NCI-H187 (cell line): ENCODE results near the gene CLEC2B.

Experiments used
- DNase-seq, 2 experiments: peaks; one replicate each; lab custom pipeline; 2025; lab: John Stamatoyannopoulos, UW

Gene CLEC2B

DNA sequence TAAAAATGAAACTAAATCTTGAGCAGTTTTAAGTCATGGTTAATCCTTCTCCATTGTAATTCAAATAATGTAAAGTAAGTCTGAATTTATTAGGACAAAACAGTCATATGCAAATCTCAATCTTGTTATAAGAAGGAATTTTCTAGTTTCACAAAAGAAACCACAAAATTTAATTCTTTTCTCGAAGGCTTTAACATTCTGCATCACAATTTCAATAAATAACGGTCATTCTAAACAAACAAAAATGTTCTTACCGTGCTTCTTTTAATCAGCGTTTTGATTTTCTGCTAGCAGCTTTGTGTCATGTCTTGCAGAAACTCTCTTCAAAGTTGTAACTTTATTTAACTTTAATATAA, 225 bp downstream of the CLEC2B start:
- no peak for DNase-seq

DNA sequence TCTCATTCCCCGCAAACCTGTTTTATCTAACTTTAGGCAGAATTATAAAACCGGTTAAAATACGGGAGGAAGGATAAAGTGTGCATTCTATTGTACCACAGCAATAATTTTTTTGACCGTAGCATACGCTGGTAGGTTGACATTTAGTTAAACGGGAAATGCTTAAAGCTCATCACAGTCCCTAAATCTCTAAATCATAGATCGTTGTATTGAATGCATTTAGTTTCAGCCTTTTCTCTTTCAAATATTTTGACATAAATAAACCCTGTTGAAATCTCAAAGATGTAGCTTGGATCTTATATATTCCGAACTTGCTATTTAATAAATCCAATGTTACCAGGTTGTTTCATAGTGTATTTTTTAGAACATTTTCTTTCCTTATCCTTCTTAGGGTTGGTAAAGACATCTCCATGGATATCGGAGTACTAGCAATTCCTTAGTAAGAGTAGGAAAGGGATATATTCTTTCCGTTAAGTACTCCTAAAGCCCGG, 798 bp downstream of the CLEC2B start:
- no peak for DNase-seq

DNA sequence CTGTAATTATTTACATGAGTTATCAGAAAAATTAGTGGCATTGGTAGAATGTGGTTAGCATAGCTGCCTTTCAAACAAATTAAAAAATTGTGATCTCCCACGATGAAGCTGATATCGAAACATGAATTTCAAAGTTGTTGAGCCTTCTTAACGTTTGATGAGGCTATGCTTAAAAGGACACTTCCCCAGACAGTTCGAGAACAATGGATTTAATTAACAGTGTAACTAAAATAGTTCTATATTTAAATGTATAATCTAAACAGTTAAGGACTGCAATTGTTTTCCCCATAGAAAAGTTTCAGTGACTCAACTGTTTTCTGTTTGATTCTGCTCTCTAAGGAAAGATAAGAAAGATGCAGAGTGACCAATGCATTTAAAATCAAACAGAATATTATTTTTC, 1.6 kb downstream of the CLEC2B start:
- no peak for DNase-seq

DNA sequence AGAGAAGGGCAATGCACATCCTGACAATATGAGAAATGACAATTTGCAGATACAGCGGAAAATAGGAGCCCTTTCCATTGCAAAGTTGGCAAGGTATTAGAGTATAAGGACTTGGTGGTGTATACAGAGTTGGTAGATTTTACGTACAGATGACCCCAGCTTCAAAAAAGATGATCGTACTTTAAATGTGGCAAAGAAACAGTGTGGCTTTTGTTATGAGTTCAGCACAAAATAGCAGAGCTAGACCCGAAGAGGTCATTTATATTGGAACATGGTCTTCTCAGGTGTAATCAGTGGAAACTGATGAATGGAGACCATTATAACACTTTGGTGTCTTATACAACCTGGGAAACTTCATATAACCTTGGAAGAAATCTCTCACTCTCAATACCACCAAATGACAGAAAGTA, 2.3 kb downstream of the CLEC2B start:
- DNase-seq: no peak

DNA sequence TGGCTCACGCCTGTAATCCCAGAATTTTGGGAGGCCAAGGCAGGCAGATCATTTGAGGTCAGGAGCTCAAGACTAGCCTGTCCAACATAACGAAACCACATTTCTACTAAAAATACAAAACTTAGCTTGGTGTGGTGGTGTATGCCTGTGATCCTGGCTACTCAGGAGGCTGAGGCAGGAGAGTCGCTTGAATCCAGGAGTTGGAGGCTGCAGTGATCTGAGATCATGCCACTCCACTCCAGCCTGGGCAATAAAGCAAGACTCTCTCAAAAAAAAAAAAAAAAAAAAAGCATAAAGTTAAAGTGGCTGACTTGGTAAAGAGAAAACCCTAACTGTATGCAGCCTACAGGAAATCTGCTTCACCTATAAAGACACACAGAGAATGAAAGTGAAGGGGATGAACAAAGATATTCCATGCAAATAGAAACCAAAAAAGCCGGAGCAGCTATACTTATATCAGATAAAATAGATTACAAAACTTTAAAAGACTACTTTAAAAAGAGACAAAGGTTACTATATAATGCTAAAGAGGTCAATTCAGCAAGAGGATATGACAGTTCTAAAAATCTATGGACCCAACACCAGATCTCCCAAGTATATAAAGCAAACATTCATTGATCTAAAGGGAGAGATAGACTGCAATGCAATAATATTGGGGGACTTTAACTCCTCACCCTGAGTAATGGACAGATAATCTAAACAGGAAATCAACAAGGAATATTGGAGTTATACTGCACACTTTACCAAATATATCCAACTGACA, 4.1 kb downstream of the CLEC2B start:
- no peak for DNase-seq

DNA sequence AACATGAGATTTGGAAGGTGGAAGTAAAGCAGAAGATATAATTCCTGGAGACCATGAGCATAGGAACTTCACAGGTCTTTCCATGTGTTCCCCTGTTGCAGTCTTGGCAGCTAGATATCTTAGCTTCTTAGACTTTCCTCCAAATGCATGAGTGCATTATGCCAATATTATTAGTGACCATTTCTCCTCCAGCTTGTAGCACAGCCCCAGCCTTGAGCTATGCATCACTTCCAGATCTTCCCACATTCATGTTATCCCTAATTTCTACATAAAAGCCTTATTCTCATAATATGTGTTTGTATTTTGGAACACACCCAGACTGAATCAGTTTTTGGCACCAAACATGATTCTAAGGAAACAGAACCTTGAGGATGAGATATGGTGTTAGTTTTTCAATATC, 11.0 kb downstream of the CLEC2B start:
- no peak for DNase-seq

DNA sequence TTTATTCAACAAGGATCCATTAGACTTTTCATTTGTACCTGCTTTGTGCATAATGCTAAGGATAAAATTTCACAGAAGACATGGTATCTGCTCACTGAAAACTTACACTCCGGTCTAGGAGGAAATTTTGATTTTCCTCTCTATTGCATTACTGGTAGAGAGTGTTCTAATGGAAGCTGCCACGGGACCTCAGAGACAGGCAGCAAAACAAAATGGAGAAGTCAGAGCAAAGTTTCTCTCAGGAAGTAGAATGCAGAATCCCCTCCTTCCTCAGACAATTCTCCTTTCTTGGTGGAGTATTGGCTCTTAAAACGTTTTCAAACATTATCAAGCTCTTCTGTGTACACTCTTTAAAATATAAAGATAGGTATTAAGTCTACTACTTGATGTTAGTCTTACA, 12.3 kb downstream of the CLEC2B start:
- DNase-seq: no peak

DNA sequence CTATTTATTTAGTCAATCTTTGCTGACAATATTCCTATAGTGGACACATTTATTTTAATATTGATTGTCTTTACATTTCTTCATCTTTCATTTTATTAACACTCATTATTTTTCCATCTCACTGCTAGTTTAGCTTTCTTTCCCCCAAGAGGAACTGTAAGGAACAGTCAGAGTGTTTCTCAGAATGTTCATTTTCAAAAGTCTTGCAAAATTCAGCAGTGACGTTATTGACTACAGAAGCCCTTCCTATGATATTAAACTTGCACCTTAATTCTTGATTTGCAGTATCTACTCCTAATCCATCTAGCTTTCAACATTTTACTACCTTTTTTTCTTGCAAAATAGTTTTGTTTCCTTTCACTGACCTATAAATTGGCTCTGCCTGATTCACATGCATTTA, 13.0 kb downstream of the CLEC2B start:
- no peak for DNase-seq

DNA sequence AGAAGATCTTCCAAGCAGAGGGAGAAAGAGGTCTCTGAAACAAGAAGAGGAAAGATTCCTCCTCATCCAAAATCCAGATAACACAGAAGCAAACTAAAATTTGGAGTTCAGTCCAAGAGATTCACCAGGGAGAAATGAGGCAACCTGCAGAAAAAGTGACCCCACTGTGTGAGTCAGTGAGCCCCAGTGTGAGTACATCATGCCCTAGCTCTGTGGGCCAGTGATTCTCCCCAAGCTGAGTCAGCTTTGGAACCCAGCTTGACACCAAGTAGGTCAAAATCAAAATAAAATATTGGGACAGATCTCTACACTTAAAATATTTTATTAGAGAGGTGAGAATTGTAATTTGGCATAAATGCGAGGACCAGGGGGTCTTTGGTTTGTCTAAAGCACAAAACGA, 17.2 kb downstream of the CLEC2B start:
- no peak for DNase-seq

DNA sequence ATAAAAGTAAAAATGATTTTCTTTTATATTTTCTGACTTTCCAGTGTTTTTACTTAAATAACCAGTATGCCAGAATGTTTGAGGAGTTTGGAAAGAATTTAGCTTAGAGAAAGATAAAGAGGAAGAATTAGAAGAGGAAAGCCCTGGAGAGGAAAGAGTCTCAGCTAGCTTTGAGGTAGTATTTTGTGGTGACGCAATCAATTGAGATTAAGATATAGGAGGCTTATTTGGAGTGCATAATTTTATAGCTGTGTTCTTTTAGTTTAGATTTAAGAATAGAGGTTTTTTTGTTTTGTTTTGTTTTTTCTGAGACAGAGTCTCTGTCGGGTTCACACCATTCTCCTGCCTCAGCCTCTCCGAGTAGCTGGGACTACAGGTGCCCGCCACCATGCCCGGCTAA, 18.1 kb downstream of the CLEC2B start:
- no peak for DNase-seq

DNA sequence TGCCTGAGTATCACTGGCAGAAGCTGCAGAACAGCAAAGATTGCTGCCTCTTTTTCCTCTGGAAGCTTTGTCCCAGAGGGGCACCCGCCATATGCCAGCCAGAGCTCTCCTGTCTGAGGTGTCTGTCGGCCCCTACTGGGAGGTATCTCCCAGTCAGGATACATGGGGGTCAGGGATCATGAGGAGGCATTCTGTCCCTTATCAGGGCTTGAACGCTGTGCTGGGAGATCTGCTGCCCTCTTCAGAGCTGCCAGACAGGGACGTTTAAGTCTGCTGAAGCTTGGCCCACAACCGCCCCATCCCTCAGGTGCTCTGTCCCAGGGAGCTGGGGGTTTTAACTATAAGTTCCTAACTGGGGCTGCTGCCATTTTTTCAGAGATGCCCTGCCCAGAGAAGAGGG, 20.3 kb downstream of the CLEC2B start:
- DNase-seq: no peak

DNA sequence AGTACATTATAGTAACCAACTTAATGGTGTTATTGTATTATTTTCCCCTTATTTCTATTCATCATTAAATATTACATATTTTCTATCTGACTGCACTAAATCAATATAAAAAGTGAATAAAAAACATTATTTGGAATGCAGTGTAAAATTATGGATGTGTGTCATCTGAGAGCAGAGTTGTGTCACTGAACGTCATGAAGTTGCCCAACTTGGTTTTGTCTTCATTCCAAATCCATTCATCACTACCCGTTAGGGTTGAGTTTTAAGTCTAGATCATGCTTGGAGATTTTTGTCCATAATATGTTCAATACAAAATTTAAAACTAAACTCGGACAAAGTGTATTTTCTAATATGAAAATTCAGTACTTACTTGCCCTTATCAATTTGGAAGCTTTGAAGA, 25.7 kb downstream of the CLEC2B start:
- no peak for DNase-seq

DNA sequence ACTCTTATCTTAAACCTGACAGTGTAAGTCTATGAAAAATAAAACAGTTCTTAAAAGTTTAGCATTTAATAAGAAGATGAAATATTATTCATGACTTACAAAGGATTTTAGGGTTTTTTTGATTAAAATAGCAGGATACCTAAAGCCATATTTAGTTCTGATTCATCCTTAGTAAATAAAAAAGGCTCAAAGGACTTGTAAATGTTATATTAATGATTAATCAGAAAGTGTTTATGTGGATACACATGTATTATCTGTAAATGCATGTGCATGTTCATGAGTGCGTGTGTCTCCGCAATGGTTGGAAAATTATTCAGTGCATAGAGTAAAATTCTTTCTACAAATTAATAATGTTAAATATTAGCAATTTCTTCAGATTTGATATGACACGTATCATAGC, 37.4 kb downstream of the CLEC2B start:
- DNase-seq: no peak

DNA sequence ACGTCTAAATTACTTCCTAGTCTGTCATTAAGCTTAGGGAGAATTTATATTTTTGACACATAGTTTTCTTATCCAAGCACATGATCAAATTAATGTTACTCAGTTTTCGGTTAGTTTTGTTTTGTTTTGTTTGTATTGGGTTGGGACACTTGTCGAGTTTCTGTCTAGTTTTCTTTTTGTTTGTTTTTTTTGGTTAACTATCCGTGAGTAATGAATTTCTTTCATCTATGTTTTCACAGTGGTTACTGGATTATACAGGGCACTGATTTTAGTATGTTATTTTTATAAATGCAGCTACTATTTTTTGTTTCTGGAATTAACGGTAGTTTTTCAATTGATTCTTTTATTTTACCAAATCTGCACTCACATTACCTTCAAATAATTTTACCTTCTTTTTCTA, 39.2 kb downstream of the CLEC2B start:
- no peak for DNase-seq

DNA sequence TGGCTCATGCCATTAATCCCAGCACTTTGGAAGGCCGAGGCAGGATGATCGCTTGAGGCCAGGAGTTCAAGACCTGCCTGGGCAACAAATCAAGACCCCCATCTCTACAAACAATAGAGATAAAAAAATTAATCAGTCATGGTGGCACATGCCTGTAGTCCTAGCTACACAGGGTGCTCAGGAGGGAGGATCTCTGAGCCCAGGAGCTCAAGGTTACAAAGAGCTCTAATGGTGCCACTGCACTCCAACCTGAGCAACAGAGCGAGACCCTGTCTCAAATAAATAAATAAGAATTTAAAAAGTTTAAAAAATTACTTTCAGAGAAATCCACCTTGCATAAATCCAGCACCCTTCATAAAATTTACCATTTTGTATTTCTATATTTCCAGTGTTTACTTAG, 39.7 kb downstream of the CLEC2B start:
- no peak for DNase-seq

DNA sequence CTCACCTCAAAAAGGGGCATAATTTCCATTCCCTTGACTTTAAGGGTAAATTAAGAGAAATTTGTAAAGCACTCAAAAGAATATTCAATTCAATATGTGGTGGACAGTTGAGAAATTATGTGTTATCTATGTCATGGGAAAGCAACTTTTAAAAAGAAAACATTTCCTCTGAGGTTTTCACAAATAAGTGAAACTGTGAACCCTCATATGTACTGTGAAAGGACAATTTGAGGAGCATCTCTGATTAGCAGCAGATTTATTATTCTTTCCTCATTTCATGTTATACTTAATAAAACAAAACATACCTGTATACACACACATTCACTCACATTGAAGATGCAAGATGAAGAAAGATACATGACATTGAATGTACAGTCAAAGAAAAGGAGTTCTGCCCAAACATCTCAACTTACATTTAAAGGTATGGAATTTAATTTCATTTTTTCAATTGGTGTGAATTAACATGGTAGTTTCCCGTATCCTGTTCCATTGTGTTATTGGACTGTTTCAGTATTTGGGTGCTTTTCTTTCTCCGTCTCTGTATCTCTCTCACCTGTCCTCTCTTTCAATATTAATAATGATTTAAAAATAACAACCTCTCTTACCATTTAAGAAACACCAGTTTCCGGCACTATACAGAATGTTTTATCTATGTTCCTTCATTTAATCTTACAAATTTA, 41.8 kb downstream of the CLEC2B start, which contains the start of gene KLRF1:
Gene KLRF1 (plus strand): TSS at position 273 of the 680 bp plus-strand sequence. CDS start 64 bp downstream, at position 337.
- DNase-seq: no peak

DNA sequence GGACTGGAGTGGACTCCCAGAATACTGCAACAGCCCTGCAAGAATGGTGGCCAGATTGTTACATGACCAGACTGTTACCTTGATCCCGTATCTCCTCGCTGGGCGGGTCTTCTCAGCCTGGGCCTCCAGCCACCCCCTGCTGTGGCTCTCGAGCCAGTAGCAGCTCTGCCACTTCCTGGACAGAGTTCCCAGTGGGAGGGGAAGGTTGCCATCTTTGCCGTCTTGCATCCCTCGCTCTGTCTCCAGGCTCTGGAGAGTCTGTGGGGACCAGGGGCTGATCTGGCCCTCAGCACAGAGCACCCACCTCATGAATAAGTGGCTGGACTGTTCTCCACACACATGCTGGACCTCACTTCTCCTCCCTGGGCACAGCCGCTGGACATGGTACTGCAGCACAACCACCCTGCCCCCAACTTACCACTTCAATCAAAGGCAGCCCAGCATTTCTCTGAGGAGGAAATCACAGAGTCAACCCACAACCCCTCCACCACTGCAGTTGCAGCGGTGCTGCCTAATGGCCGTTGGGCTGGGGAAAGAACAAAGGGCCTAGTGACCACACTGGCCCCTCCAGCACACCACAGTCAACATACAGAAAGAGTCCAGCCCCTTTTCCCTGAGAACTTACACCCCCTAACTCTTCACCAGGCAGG, 48.7 kb downstream of the CLEC2B start:
- DNase-seq: no peak

DNA sequence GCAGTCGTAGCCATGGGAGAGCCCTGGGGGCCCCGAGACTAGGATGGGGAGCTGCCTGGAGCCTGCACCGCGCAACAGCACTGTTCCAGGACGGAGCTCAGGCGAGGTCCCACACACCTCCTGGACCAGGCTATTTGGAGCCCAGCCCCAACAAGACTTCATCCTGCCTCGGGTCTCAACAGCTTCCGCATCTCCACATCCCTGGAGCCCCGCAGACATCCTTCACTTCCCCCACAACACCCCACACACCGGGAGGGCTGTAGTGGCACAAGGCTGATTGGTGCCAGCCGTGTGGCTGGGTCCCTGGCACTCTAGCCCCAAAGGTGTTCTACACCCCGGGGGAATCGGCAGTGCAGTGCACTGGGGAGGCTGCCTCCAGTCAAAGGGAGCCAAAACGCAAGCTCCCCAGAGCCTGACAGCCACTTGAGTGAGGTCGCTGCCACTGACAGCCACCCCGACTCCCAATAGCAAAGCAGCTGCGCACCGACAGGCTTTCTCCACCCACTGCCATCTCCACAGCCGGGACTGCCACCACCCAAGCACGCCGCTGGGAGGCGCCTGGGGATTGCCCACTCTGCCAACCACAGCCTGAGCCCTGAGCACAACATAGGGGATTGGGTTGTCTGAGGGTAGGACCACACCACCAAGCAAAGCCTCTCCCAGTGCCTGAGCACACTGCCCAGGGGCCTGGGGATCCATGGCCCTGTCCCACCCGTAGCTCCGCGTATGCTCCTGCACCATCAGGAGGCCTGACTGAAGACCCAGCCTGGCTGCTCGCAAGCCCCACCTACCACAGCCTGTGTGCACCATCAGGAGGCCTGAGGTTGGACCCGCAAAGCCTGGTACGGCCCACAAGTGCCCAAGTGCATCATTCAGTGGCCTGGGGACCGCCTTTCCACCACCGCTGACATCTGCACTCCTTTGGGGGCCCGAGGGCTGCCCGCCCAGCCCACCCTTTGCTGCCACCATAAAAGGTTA, 55.0 kb downstream of the CLEC2B start:
- no peak for DNase-seq

DNA sequence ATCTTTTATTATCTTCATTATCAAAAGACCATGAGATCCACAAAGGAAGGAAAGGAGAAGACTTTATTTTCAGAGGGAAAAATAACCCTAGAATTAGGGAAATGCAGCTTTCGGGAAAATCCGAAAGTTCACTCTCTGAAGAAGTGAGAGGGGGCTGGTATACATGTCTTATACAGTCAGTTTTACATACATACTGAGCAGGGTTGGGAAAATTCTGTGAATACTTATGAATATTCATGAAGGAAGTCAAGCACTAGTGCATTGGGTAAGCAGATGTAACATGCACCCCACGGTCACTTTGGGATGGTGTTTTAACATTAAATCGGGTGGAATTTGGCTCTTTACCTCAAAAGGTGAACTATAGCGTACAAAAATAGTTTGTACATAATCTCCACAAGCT, 57.5 kb downstream of the CLEC2B start:
- DNase-seq: no peak

DNA sequence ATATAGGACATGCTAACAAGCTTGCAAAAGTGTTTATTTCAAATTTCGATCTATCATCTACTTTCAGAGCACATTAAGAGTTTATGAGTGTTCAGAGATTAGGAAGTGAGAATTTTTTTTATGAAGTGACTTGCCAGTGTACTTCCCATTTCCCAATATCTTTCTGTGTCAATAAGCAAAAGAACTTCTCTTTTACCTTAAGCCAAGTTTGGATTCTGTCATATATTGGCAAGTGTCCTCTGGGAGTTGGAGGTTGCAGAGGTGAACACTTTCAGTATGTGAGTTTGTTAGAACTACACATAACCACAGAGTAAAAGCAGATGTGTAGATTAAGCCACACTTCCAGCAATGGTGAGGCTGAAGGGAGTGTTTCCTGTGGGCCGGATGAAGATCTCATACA, 58.5 kb downstream of the CLEC2B start:
- no peak for DNase-seq

DNA sequence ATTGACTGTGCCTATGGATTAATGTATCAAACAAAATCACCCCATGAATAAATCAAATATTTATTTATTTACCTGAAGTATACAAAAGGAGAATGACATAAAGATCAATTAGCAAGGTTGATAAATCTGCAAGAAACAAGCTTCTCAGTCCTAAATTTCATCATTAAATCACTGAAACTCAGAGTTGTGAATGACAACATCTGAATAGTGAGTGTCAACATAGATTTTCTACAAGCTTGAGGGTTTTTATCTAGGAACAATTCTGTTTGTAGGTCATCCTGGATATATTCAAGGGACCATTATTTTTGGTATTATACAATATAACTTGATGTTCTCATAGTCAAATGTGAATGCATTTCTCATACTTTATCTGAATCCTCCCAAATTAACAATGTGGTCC, 59.3 kb downstream of the CLEC2B start:
- no peak for DNase-seq

DNA sequence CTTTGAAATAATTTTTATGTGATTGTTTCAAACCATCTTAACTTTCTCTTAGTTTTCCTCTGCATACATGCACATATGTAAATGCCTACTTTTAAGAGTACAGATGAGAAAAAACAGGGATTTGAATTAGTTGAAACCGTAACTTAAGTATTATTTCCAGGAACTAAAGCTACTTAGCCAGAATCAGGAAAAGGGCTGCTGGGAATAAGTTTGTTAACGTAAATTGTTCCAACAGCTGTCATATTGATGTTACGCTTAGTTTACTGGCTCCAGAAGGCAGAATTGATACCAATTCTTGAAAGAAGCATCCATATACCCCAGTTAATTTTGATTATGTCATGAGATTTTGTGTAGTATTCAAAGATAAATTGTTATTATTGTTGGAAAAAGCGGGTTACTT, 59.8 kb downstream of the CLEC2B start:
- no peak for DNase-seq
